ENCODE results near the gene RPTOR. TPM values are rescaled to one million over a fixed set of nuclear protein-coding genes. Genes with fewer than 3 reads are reported as not detected.

RPTOR gene
- total RNA-seq, 1 experiment from 2014 or later = 25.1 TPM

DNA sequence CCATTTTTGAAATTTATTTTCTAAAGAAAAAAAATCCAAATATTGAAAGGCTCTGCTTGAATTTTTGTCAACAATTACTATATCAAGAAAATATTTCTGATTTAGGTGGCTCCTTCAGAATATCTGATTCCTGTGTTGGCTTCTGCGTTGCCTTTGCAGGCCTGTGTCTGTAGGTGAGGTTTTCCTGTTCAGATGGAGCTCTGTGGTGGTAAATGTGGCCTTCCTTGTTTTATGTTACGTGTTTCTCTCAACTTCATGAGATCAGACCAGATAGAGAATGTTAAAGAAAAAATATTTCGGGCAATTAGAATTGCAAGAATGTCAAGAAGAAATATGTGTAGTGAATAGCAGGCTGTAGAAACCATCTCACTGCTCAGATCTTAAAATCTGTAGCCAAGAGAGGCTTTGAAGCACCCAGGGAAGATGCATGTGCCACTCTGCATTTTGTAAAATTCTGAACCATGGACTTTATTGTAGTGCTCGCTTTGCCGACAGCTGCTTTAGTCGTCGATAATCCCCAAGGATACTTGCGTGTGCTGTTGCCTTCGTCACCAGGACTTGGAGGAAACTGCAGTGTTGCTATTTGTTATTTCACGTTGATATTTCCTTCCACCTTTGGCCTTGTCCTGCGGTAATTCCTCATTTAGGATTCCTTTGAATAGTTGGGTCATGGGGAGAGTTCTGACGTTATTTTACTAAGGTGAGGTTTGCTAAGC lies 69.9 kb downstream of the RPTOR start:
- H3K36me3 Mint-ChIP-seq (ENCODE audit: insufficient read depth in 1 of 3, low read depth in 3 of 3) = no peaks in the 10 kb centered on the region
- H4K8ac ChIP-seq (replicated peaks; ENCODE audit: insufficient read length, low read depth, low read length) = no peak overlapping the region
- H2BK5ac ChIP-seq (ENCODE audit: insufficient read length, low read length) = no peak overlapping the region
- no peaks in the 10 kb centered on the region for H3K4me1 ChIP-seq (ENCODE audit: insufficient read depth, low read length)
- H3K4me1 Mint-ChIP-seq = peaks cover 12 to 18% of the 10 kb centered on the region in 2 experiments
- no peak overlapping the region for H3K9ac ChIP-seq (ENCODE audit: extremely low read depth, insufficient read length, low read length)
- H3K9me3 Mint-ChIP-seq = no peaks in the 10 kb centered on the region
- H3K79me2 ChIP-seq (ENCODE audit: insufficient read depth, low read length) = peaks cover 5% of the 10 kb centered on the region; the same call in 1 of the 2 replicates
- no peak overlapping the region for H3K23ac ChIP-seq (ENCODE audit: insufficient read length, low read depth, low read length)
- no peak overlapping the region for H3K4me3 Mint-ChIP-seq
- H3K79me1 ChIP-seq (ENCODE audit: insufficient read depth, low read depth, low read length, poor library complexity, severe bottlenecking) = peaks cover 3% of the 10 kb centered on the region
- H3K9me3 ChIP-seq (ENCODE audit: control insufficient read depth, low read depth, low read length) = no peaks in the 10 kb centered on the region
- no peaks in the 10 kb centered on the region for H3K23me2 ChIP-seq (ENCODE audit: insufficient read length, low read depth, low read length, poor library complexity, severe bottlenecking)
- no peaks in the 10 kb centered on the region for H3K27me3 ChIP-seq (ENCODE audit: insufficient read depth, low read length)
- no peak overlapping the region for H3K18ac ChIP-seq (ENCODE audit: insufficient read length, low read depth, low read length)
- no peak overlapping the region for H2BK120ac ChIP-seq (ENCODE audit: low read depth, low read length, poor library complexity, severe bottlenecking)
- TF ChIP-seq CTCF (conservative IDR thresholded peaks at IDR 0.05) = no peak
- DNase-seq = no peak
- H3K27me3 Mint-ChIP-seq (ENCODE audit: low read depth) = no peaks in the 10 kb centered on the region
- no peak overlapping the region for H2AK5ac ChIP-seq (ENCODE audit: insufficient read length, low read length)
- H3K56ac ChIP-seq (ENCODE audit: insufficient read length, low read depth, low read length) = no peak overlapping the region
- no peak overlapping the region for H4K5ac ChIP-seq (ENCODE audit: insufficient read length, low read depth, low read length)
- no peak overlapping the region for H2BK12ac ChIP-seq (ENCODE audit: insufficient read length, low read depth, low read length)
- no peaks in the 10 kb centered on the region for H4K20me1 ChIP-seq (ENCODE audit: control insufficient read depth, insufficient read depth, insufficient read length)
- H3K27ac ChIP-seq (ENCODE audit: insufficient read length, low read depth, low read length) = no peak overlapping the region
- no peak overlapping the region for H2BK15ac ChIP-seq (ENCODE audit: low read depth, low read length)
- no peak overlapping the region for H3K14ac ChIP-seq (ENCODE audit: insufficient read depth, low read length)
- no CpG with 5 or more reads among the region's 12 CpGs for WGBS (ENCODE audit: extremely low coverage, insufficient read length, low lambda C conversion rate)
- H3K27ac Mint-ChIP-seq = no peak overlapping the region; a peak in 1 of 7 replicates
- H3K4ac ChIP-seq (ENCODE audit: low read depth, low read length) = no peak overlapping the region
- no peak overlapping the region for H2AFZ ChIP-seq (ENCODE audit: low read length)
- H3T11ph ChIP-seq (ENCODE audit: low read length) = no peak overlapping the region
- H3K4me2 ChIP-seq (ENCODE audit: insufficient read depth, insufficient read length, low read length) = no peak overlapping the region
- H4K91ac ChIP-seq (ENCODE audit: insufficient read length, low read depth, low read length) = no peak overlapping the region
- H2BK20ac ChIP-seq (ENCODE audit: low read depth, low read length, poor library complexity, severe bottlenecking) = no peak overlapping the region

All from H9 (cell line).